Esophagus mucosa (tissue), 1 donor: ENCODE data around the gene CSTPP1. TPM values are rescaled to one million over a fixed set of nuclear protein-coding genes. Genes with fewer than 3 reads are reported as not detected.
"Not testable (repeated sequence)": the region's sequence is repeated elsewhere in the genome, so short reads cannot be mapped to it uniquely, and the experiment has no call there.

Experiments used
- ATAC-seq: fragments of 200-7000 bp; cut with Tn5 transposase; one replicate; pipeline ENCODE4 v1.9.1; 2020
- total RNA-seq: library from RNA; stranded (reverse); gene quantifications from one replicate; pipeline ENCODE4 v1.2.4, GENCODE V29; 2023
- donor health status: DM: yes; HTN: yes; CAD: no.

The CSTPP1 gene
- total RNA-seq, 1 donor from 2014 or later = 12.6 TPM

GRCh38 chr11:46953093-46953492, 16.5 kb downstream of the CSTPP1 start:
- no peak for ATAC-seq

DNA sequence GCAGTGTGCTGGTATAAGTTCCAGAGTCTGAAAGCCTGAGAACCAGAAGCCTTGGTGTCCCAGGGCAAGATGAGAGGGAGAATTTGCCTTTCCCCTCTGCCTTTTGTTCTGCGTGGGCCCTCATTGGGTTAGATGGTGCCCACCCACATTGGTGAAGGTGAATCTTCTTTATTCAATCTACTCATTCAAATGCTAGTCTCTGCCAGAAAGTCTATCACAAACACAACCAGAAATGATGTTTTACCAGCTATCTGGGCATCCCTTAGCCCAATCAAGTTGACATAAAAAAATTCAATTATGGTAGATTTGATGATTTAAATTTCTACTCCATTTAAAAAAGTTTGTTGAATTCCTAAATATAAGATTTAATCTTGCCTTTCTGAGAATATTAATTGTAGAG, 22.2 kb downstream of the CSTPP1 start:
- no peak for ATAC-seq

DNA sequence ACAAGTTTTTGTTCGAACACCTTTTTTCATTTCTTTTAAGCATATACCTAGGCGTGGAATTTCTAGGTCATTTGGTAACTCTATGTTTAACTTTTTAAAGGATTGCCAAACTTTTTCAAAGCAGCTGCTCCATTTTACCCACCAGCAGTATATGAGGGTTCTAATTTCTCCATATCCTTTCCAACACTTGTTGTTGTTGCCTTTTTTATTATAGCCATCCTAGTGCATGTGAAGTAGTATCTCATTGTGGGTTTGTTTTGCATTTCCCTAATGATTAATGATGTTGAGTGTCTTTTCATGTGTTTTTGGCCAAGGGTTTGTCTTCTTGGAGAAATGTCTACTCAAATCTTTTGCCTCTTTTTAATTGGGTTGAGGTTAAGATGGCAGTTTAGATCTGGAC, 24.5 kb downstream of the CSTPP1 start:
- no peak for ATAC-seq

DNA sequence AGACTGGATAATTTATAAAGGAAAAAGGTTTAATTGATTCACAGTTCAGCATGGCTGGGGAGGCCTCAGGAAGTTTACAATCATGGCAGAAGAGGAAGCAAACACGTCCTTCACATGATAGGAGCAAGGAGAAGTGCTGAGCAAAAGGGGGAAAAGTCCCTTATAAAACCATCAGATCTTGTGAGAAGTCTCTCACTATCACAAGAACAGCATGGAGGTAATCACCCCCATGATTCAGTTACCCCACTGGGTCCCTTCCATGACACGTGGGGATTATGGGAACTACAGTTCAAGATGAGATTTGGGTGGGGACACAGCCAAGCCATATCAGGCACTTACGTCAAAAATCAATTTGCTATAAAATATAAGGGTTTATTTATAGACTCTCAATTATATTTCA, 25.3 kb downstream of the CSTPP1 start:
- ATAC-seq = not testable (repeated sequence)

- ATAC-seq = no peak
Observed at GRCh38 chr11:46963844-46964243, 27.3 kb downstream of the CSTPP1 start.

DNA sequence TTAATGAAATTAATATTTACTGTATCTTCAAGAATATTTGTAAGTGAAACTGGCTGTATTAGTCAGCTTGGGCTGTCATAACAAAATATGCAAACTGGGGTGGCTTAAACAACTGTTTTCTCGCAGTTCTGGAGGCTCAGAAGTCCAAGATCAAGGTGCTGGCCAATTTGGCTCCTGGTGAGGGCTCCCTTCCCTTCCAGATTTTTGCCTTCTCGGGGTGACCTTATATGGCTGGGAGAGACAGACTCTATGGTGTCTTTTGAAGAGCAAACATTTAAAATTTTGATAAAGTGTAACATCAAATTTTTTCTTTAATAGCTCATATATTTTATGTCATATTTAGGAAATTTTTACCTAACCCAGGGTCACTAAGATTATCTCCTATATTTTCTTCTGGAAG, 30.2 kb downstream of the CSTPP1 start:
- ATAC-seq = no peak

DNA sequence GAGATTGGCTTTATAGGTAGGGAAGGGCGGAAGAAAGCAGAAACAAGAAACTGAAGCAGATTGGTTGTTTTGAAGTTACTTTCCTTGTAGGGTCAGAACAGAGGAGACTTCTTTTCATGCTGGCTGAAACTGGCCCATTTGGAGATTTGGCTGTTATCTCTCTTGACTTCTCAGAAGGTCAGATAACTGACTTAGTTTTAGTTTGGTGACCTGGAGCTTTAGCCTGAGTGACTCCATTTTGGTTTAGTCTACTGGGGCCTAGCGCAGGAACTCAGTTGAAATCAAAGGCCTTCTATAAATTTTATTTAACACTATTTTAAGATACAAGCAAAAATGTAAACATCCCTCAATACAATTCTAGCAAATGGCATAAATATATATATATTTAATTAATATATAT, 31.4 kb downstream of the CSTPP1 start:
- ATAC-seq = no peak

GRCh38 chr11:46969379-46969778, 32.8 kb downstream of the CSTPP1 start:
- no peak for ATAC-seq

GRCh38 chr11:46970913-46971625, 34.5 kb downstream of the CSTPP1 start:
- no peak for ATAC-seq

DNA sequence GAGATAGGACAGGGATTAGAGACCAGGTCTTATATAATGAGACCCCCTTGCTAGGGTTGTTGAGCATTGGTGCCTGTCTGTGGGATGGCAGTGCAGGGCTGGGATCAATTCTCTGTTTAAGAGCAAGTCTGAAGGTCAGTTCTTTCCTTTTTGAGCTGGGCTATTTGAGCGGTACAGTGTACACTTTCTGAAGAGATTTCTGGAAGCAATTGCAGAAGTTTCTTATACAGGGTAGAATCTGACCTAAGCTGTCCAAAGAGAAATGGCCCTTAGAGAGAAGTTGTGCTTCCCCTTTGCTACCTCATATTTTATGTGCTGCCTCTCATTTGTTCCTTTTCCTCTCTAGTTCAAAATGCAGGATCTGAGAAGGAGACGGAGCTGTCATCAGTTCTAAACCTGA, 35.8 kb downstream of the CSTPP1 start:
- no peak for ATAC-seq

GRCh38 chr11:46972821-46973220, 36.3 kb downstream of the CSTPP1 start:
- no peak for ATAC-seq

- no peak for ATAC-seq
Observed at GRCh38 chr11:46976182-46976854, 39.8 kb downstream of the CSTPP1 start.

DNA sequence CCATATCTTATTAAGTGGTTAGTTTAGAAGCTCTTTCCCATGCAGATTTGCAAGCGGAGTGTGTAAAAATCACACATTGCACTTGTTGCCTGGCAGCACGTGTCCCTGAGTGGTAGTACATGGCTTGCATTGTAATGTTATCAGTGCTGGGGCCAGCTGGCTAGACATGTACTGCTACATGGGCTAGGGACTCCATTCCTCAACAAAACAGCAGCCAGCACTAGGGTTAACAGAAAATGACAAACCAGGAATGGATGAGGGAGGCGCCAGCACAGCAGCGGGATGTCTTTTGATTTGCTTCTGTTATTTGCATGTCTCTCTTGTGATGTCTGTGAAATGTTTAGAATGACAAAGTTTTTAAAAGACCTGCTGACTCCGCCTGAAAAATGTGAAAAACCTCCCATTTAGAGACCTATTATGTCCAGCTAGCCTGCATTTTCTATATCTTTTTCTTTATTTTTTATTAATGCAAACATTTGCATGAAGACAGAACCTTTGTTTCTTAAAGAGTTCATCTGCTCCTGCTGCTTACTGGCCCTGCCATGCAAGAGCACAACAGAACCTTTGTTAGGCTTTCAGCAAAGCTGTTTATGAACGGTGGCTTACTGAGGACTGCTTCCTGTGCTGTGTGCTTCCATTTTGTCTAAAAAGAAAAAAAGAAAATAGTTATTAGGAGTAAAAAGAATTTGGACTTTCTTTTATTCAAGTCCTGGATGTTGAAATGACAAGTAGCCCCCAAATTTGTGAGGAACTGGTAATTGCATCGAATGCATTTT, 40.7 kb downstream of the CSTPP1 start:
- no peak for ATAC-seq

DNA sequence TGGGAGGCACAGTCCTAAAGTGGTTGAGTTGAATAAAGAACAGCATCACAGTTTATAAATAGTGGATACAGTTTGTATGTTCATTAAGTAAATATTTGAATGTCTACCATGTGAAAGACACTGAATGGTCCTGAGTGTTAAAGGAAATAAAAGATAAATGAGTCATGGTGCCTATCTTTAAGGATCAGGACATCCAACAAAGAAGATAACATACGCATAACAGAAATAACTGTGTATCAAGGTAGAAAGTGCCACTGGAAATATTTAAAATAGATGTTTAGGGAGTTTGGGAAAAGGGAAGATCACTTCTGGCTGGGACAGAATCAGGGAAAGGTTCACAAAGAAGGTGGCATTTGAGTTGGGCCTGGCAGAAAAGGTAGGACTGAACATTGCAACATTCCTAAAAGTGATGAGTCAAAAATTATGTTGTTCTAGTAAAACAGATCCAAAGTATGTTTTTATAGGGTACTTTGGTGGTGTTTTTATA, 41.5 kb downstream of the CSTPP1 start:
- no peak for ATAC-seq

DNA sequence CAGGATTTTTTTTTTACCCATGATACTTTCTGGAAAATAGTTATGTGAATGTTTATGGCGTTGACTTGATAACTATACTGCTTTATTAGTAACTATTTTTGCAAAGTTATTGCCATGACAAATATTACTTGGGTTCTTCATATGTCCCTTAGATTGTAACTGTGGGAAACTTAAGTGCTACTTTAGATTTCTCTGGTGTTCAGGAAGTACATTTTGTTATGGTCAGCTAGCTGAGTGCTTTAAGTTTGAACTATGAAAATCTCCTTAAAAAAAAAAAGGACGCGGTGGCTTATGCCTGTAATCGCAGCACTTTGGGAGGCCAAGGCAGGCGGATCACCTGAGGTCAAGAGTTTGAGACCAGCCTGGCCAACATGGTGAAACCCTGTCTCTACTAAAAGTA, 42.8 kb downstream of the CSTPP1 start:
- ATAC-seq = no peak

DNA sequence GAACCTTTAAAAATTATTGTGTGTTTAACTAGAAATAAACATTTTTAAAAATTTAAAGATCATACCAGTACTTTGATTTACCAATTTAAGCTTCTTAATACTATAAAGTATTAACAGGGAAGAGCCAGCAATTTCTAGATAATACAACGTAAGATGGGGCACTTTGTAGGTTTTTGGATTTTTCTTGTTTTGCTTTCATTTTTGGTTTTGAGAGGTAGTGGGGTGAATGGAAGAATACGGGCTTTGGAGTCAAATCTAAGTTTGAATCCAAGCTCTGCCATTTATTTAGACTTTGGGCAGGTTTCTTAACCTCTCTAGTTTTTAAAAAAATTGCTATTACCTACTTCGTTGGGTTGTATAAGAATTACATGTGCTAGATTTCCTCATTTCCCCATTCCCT, 44.9 kb downstream of the CSTPP1 start:
- ATAC-seq = no peak

- no peak for ATAC-seq
Observed at GRCh38 chr11:46982797-46983452, 46.4 kb downstream of the CSTPP1 start.

DNA sequence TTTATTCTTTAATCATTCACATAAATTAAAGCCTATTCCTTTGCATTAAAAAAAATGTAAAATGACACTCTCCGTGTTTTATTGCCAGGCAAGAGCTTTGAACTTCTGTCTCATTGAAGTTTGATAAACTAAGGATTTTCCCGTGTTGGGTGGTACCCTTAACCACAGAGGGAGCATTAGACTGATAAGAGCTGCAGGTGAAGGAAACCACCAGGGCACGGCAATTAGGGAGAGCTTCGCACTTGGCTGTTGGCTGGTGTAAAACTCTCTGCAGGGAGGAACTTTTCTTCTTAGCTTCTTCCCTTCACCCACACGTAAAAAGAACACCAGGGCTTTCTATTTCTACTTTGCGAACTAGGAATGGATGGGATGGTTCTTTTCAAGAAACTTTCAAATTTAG, 47.0 kb downstream of the CSTPP1 start:
- ATAC-seq = no peak

- no peak for ATAC-seq
Observed at GRCh38 chr11:46984548-46984947, 48.0 kb downstream of the CSTPP1 start.

GRCh38 chr11:46984987-46985386, 48.4 kb downstream of the CSTPP1 start:
- ATAC-seq = no peak

- peak; percentile 83 for ATAC-seq
Observed at GRCh38 chr11:46987183-46987582, 50.6 kb downstream of the CSTPP1 start.

DNA sequence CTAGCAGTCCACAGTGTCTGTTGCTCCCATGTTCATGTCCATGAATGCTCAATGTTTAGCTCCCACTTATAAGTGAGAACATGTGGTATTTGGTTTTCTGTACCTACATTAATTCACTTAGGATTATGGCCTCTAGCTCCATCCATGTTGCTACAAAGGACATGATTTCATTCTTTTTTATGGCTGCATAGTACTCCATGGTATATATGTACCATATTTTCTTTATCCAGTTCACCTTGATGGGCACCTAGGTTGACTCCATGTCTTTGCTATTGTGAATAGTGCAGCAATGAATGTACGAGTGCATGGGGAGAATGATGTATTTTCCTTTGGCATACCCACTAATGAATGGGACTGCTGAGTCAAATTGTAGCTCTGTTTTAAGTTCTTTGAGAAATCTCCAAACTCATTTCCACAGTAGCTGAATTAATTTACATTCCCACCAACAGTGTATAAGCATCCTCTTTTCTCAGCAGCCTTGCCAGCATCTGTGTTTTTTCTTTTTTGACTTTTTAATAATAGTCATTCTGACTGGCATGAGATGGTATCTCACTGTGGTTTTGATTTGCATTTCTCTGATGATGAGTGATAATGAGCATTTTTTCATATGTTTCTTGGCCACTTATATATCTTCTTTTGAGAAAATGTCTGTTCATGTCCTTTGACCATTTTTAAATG, 53.4 kb downstream of the CSTPP1 start:
- not testable (repeated sequence) for ATAC-seq
